ENCODE results near the gene SLC17A2.
A peak's percentile ranks its signal among the peaks of the same experiment; 100 is the strongest.
"Not testable (repeated sequence)": the region's sequence is repeated elsewhere in the genome, so short reads cannot be mapped to it uniquely, and the experiment has no call there.

The SLC17A2 gene

GRCh38 chr6:25951296-25952032 lies 21.0 kb upstream of the SLC17A2 start:
- no peak for DNase-seq (ENCODE audit: low read depth)

- no peak for DNase-seq (ENCODE audit: low read depth)
These were observed 19.8 kb upstream of the SLC17A2 start for GRCh38 chr6:25950297-25950696.

GRCh38 chr6:25949695-25950094 lies 19.2 kb upstream of the SLC17A2 start:
- no peak for DNase-seq (ENCODE audit: low read depth)

- not testable (repeated sequence) for DNase-seq (ENCODE audit: low read depth)
These were observed 17.0 kb upstream of the SLC17A2 start for GRCh38 chr6:25947492-25947891.

- DNase-seq (ENCODE audit: low read depth): no peak
These were observed 16.1 kb upstream of the SLC17A2 start for GRCh38 chr6:25946631-25947030.

- DNase-seq (ENCODE audit: low read depth): not testable (repeated sequence)
These were observed 15.2 kb upstream of the SLC17A2 start for GRCh38 chr6:25945738-25946137.

GRCh38 chr6:25944688-25945574 lies 14.4 kb upstream of the SLC17A2 start:
- no peak for DNase-seq (ENCODE audit: low read depth)

- DNase-seq (ENCODE audit: low read depth): no peak
These were observed 13.4 kb upstream of the SLC17A2 start for GRCh38 chr6:25943887-25944286.

GRCh38 chr6:25942561-25943147 lies 12.2 kb upstream of the SLC17A2 start:
- DNase-seq (ENCODE audit: low read depth): peak; percentile 43

GRCh38 chr6:25939593-25939992 lies 9.1 kb upstream of the SLC17A2 start:
- no peak for DNase-seq (ENCODE audit: low read depth)

- DNase-seq (ENCODE audit: low read depth): no peak
These were observed 5.5 kb upstream of the SLC17A2 start for GRCh38 chr6:25935953-25936352.

GRCh38 chr6:25934735-25935313 lies 4.3 kb upstream of the SLC17A2 start:
- no peak for DNase-seq (ENCODE audit: low read depth)

GRCh38 chr6:25934156-25934555 lies 3.7 kb upstream of the SLC17A2 start:
- no peak for DNase-seq (ENCODE audit: low read depth)

GRCh38 chr6:25931411-25931709 lies 869 bp upstream of the SLC17A2 start:
- no peak for DNase-seq (ENCODE audit: low read depth)

- not testable (repeated sequence) for DNase-seq (ENCODE audit: low read depth)
These were observed 706 bp downstream of the SLC17A2 start for GRCh38 chr6:25929785-25930184.

- DNase-seq (ENCODE audit: low read depth): no peak
These were observed 1.7 kb downstream of the SLC17A2 start for GRCh38 chr6:25928562-25929324.

GRCh38 chr6:25927756-25928216 lies 2.7 kb downstream of the SLC17A2 start:
- DNase-seq (ENCODE audit: low read depth): peak; percentile 18

- no peak for DNase-seq (ENCODE audit: low read depth)
These were observed 3.3 kb downstream of the SLC17A2 start for GRCh38 chr6:25927178-25927577.

- DNase-seq (ENCODE audit: low read depth): no peak
These were observed 4.6 kb downstream of the SLC17A2 start for GRCh38 chr6:25925876-25926275.

- peak; percentile 39 for DNase-seq (ENCODE audit: low read depth)
These were observed 8.2 kb downstream of the SLC17A2 start for GRCh38 chr6:25922301-25922700.

- DNase-seq (ENCODE audit: low read depth): no peak
These were observed 8.8 kb downstream of the SLC17A2 start for GRCh38 chr6:25921525-25922203.

All from stromal cell of bone marrow (primary cell).